SK-N-MC (cell line): ENCODE results near the gene KRT34.

Experiments
- EZH2 ChIP-seq: fragments of 200-600 bp; sonication (generic); IDR thresholded peaks from one replicate; pipeline ENCODE4 v1.6.1; 2017; ENCODE audit warnings: antibody characterized with exemption
- FOXP2 ChIP-seq: optimal IDR thresholded peaks from 2 replicates; pipeline ENCODE3; 2011; ENCODE audit warnings: mild to moderate bottlenecking, moderate library complexity; ENCODE audit not compliant: insufficient read depth; ENCODE audit errors: extremely low read length, control extremely low read depth
- POLR2AphosphoS5 ChIP-seq: IDR thresholded peaks from 2 replicates; pipeline ENCODE4 v1.6.1; 2012; ENCODE audit warnings: mild to moderate bottlenecking, low read depth, low read length, borderline replicate concordance

GRCh38 chr17:41377546-41377945, 4.6 kb downstream of the KRT34 start:
- TF ChIP-seq EZH2 (no peak), POLR2AphosphoS5 (no peak), FOXP2 (peak; percentile 93)
